HG03066 (cell line): ENCODE measurements around the gene FAM83G.

Source experiments
- ATAC-seq: cut with Tn5 transposase; IDR thresholded peaks from one replicate; pipeline ENCODE4 v1.9.1; 2021; ENCODE audit warnings: low read depth; ENCODE audit not compliant: unreplicated experiment

FAM83G gene

DNA sequence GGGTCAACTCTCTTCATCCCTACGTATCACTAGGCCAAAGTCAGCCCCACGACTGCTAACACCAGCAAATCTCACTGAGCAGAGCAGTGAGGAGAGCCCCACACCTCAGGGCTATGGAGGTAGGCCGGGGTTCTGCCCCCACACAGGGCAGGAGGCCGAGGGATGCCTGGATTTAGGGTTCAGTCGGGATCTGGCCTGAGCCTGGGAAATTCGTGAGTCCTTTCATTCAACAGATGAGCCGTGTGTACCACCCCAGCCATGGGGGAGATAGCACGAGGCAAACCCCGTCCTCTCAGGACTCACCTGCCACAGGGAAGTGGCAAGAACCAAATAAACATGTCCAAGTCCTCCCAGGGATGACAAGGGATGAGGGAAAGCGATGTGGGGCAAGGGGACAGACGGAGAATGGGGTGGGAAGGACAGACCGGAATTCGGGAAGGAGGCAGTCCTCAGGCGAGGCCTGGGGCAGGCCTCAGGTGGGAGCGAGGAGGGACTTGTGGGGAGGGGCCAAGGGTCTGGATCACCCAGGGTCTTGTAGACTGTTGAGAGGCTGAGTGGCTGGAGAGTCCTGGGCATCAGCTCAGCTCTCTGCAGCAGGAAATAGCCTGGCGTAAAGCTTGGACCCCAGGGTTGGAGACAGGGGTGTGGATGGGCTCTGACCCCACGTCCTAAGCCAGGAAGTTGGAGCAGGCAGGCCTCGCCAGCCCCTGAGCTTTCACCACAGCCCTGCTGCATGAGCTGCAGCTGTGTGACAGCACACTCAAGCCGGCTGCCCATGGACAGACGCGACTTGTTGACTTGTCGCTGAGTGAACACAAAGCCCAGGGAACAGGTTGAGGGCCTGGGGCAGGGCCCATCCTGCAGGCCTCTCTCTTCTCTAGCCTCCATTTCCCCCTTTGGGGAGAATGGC lies 7.9 kb upstream of the FAM83G start:
- no peak for ATAC-seq

DNA sequence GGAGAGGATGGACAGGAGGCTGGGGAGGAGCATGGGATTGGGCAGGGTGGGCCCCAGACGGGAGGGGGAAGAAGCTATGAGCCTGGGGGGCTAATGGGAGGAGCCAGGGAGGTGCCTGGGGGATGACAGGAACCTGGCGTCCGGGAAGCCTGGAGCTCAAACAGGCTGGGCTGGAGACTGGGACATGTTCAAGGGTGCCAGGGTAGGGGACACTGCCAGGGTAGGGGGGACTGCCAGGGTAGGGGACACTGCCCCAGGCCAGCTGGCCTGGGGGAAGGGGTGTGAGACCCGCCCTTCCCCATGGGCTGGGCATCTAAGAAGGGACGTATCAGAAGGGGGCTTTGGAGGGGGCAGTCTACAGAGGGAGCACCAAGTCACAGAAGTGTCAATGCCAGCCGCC lies 7.0 kb upstream of the FAM83G start:
- ATAC-seq = no peak

DNA sequence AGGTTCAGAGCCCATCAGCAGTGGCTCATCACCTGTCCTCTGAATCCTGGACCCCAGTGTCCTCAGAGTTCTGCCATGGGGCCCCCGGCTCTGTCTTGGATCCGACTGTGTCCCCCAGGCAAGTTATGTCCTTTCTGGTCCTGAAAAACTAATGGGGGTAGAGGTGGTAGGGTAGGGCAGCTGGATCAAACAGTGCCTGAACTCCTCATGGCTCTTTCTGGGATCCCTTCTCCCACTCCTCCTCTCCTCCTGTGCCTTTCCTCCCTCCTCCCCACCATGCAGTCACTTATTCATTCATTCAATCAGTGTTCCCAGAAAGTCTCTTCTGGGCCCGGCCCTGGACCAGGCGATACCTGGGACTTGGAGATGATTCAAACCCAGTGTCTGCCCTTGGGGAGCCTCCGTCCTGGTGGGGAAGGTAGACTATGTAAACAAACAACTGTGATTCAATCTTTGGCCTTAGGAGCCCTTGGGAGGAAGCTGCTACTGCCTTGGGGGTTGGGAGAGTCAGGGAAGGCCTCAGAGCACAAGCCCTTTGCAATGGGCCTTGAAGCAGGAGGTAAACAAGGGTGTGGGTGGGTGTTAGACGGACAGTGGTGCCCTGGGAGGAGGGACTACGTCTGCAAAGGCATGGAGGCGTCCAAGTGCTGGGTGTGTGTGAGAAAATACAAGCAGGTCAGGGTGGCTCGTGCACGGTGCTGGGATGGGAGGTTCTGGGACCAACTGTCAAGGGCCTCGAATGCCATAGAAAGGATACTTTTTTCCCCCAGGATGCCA lies 6.4 kb upstream of the FAM83G start:
- ATAC-seq = no peak

DNA sequence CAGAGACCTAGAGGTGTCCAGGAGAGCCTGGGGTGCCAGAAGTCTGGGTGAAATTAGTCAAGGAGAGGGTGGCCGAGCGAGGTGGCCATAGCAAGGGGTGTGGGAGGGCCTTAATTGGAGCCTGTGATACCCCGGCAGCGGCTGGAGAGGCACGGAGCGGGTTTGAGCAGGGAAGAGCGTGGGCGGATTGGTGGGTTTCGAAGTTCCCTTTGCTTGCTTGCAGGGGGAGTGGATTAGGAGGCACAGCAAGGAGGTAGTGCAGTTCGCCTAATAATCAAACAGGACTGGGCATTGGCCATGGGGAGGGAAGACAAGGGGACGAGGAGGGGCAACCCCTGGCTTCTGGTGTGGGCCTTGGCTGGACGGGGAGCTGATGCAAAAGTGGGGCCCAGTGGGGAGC lies 5.4 kb upstream of the FAM83G start:
- ATAC-seq = no peak

DNA sequence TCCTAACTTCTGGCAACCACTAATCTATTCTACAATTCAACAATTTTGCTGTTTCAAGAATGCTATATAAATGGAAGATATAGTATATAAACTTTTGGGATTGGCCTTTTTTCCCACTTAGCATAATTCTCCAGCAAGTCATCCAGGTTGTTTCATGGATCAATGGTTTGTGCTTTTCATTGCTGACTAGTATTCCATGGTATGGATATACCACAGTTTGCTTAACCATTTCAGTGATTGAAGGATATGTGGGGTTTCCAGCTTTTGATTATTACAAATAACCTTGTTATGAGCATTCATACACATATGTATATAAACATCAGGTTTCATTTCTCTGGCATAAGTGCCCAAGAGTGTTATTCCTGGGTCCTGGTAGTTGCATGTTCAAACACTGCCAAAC lies 2.1 kb upstream of the FAM83G start:
- no peak for ATAC-seq

DNA sequence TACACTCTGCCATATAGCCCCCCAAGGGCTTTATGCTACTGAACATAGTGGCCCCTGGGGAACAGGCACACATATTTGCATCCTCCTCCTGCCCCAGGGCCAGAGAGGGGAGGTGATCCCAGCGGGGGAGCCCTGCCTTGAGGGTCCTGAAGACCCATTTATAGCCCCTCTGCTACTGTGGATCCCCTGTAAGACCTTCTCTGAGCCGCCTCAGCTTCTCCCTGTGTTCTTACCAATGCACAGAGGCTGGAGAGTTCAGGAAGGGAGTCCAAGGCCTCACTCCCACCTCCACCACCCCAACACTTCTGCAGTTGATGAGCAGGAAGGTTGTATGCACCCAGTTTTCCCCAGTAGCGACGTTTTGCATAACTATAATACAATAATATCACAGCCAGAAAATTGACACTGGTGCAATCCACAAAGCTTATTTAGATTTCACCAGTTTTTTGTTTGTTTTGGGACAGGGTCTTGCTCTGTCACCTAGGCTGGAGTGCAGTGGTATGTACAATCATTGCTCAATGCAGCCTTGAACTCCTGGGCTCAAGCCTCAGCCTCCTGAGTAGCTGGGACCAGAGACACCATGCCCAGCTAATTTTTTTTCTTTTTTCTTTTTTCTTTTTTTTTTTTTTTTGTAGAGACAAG lies 1.3 kb upstream of the FAM83G start:
- ATAC-seq = no peak

DNA sequence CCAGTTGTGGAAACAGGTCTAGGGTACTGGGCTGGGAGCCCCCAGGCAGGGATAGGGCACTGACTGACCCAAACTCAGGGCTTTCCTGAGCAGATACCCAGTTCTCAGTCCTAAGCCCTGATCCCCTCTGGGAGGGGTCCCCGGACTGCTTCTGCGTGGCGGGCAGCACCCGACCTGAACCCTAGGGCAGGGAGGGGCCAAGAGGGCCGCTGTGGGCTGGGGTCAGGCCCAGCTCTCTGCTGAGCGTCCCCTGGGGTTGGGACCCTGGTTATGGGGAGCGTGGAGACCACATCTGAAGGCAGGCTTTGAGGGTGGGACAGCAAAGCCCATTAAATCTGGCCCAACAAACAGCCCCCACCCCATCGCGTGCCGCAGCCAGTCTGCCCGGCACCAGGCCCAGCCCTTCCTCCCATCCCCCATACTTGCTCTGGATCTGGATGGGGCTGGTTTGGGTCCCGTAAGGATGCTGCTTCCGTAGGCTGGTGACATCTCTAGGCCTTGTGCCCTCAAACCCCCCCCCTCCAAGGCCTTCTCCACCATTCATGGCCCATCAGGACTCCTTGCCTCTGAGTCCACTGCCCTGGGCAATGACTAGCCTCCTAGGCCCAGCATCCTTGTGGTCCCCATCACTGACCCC lies 691 bp upstream of the FAM83G start:
- ATAC-seq = no peak

DNA sequence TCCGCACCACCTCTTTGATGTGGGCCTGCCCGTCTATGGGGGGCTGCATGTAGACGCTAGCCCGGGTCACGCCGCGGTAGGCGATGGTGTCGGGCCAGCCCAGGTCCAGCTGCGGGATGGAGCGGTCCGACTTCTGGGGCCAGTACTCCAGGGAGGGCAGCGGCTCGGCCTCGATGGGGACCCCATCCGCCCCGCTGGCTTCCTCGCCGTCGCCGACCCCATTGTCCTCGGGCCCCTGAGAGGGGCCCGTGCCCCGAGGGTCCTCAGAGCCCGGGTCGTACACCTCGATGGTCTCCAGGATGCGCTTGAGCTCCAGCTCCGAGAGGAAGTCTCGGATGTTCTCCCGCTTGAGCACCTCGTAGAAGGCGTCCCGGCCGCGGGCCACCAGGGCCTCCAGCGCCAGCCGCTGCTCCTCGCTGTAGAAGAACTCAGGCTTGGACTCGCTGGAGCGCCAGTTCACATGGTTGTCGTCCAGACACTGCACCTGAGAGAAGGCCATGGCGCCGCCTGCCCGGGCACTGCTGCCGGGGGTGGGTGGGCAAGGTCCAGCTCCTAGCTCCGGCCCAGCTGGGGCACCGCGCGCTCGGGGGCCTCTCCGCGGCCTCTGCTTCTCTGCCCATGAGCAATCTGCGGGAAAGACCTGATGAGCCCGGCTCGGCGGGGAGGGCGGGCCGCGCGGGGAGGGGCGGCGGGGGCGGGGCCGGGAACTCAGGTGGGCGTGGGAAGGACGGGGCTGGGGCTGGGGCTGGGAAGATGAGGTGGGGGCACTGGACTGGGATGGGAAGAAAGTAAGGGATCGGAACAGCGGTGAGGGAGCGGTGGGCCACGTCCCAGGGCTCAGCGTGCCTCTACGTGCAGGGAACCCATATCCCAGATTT lies 782 bp downstream of the FAM83G start:
- ATAC-seq = no peak

DNA sequence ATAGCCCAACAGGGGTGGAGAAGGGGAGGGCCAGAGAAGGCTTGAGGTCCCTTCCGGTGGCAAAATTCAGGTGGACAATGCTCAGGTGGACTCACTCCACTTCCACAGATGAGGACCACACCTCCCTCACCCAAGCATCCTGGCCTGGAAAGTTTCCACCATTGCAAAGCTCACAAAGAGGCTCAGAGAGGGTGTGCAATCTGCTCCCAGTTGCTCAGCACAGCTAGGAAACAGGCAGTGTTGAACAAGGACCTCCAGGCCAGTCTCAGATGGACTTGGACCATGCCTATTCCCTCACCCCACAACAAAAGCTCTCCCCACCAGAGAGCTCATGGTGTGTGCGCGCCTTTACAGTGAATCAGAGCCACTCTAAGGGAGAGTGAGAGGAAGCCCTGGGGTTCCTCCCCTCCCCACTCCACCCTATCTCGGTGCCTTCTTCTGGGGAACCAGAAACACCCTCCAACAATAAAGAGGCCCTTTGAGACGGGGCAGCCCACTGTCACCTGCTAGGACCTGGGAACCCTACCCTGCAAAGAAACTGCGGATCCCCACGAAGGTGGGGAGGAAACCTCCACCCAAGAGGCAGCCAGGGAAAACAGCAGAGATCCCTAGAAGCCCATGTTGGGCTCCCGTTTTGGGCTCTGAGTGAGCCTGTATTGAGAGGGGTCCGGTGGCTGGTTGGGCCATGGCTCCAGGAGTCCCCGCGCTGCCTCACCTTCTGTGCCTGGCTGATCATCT lies 1.6 kb downstream of the FAM83G start:
- ATAC-seq = no peak

DNA sequence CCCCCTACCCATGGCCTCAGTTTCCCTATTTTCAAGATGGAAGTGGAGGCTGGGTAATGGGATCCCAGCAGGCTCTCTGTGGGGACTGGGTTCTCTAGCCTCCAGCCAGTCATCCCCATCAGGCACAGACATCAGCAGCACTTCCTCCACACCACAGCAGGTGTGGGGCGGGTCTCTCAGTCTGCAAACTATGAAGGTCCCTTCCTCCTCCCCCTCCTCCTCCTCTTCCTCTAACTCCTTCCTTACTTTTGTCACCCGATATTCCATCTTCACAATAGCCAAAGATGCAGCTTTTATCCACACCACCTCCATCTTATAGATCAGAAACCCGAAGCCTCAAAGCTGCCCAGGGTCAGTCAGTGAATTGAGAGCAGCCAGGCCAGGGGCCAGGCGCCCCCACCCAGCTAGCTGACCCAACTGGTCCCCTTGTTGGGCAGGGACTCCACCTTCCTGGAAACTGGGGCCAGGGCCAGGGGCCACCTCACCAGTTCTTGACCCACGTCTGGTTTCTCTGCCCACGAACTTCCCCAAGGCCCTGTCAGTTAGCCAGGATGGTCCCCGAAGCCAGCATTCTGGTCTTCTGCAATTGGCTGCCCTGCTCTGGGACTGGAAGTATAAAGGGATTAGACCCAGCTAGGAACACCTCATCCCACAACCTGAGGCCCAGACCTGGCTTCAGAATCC lies 2.5 kb downstream of the FAM83G start:
- no peak for ATAC-seq

DNA sequence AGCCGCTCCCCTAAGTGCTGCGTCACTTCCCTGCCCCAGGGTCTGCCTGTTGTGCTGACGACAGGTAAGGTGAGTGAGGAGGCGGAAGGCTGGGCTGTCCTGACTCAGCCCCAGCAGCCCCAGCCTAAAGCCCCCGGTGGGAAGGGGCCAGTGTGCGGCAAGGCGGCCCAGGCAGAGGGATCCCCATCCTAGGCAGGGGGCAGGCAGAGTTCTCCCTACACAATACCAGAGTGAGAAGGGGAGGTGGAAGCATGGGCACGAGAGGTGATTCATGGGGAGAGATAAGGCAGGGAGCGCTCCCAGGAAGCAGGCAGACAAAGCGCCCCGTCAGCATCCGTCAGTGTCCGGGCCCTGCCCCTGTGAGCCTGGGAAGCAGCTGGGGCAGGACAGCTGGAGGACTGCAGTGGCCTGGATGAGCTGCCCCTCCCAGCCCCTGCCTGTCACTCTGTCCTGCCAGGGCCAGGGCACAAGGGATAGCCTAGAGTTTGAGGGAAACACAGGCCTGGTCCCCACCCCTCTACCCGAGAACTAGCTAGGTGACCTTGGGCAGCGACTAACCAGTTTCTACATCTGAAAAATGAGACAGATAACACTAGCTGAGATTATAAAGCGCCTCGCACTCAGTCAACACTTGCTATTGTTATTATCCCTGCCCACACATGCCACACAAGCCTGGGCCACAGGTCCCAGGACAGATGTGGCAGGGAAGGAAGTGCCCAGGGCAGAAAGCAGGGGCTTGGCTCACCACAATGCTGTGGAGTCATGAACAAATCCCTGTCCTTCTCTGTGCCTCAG lies 3.8 kb downstream of the FAM83G start:
- ATAC-seq = no peak

DNA sequence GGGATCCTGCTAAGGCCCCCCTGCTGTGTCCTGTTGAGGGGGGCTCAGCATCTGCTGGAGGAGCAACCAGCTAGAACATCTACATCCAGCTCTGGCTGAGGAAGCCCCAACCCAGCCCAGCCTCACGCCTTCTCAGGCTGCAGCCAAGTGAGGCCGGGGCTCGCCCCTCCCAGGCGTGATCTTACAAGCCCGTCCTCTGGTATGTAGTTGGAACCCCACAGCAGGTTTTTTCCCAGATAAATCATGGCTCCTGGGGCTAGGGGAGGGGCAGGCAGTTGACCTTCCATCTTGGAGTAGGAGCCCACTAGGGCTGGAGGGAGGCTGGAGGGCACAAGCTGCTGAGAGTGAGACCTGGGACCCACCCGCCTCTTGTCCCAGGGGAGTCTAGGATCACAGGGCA lies 4.7 kb downstream of the FAM83G start:
- ATAC-seq = no peak

DNA sequence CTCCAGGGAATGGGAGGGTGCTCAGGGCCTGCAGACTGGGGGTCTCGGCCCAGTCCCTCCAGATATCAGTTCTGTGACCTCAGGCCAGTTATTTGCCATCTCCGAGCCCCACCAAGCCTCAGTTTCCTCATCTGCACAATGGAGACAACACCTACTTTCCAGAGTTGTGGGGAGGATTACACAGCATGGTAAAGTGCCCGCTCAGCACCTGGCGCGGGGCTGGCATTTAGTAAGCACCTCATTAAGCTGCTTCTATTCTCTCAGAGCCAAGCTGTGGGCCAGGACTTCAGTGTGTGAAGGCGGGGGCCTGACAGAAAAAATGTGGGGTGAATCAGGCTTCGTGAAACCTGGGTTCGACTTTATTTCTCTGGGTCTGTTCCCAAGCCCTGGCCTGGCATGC lies 5.2 kb downstream of the FAM83G start:
- no peak for ATAC-seq

DNA sequence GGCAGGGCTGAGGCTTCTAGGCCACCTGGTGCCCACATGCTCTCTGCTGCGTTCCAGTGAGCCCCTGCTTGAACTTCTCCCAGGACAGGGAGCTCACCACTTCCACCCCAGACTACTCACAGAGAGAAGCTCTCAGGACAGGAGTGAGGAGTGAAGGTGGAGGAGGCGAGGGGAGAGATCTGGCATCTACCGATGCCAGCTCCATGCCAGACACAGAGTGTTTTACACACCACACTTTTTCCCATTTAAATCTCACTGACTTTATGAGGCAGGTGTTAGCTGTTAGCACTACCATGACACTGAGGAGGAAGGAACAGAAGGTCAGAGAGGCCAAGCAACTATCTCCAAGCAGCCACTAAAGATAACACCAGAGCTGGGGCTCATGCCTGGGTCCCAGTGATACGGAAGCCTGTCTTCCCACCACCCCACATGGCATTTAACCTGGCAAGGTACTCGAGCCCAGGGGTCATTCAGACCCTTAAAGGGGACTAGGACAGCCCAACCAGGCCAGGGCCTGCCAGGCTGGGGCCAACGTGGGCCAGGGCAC lies 6.8 kb downstream of the FAM83G start:
- no peak for ATAC-seq

DNA sequence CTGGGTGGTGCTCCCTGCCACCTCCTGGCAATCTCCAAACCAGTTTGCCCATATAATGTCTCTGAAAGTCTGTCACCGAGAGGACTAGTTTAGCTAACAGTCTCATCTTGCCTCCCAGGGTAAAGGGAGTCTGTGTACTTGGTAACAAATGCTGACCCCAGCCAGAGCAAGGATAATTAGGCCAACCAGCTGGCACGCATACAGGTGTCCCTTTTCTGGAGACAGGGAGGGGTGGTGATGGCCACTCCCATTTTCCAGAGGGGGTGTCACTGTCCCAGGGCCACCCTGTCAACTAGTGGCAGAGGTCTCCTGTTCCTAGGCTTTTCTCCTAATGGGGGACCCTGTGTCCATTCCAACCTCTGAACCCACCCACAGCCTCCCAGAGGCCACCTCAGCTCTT lies 8.1 kb downstream of the FAM83G start:
- no peak for ATAC-seq

DNA sequence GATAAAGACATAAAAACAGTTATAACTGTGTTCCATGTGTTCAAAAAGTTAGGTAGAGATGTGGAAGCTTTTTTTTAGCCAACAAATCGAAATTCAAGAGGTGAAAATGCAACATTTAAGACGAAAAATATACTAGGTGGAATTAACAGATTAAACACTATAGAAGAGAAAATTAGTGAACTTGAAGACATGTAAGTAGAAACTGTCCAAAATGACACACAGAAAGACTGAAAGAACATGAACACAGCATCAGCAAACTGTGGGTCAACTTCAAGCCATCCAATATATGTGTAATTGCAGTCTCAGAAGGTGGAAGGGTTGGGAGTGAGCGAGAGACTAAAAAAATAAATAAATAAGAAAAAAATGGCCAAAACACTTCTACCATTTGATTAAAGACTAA lies 9.3 kb downstream of the FAM83G start:
- ATAC-seq = no peak

DNA sequence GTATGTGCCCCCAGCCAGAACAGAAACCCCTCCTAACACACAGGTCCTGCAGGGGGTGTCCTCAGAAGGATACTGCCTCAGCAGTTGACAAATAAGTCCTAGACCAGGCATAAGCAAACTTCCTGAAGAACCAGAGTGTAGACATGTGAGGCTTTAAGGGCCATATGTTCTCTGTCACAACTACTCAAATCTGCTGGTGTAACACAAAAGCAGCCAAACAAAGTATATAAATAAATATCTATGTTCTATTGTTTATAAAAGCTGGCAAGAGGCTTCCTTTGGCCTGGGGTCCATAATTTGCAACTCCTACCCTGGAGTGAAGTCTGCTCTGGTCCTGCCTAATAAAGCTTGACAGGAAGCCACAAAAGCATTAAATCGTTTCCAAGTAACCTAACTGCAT lies 9.9 kb downstream of the FAM83G start:
- no peak for ATAC-seq
